GM19452 (cell line): ENCODE data around the gene ANO4.
A peak's percentile ranks its signal among the peaks of the same experiment; 100 is the strongest.
"Not testable (repeated sequence)": the region's sequence is repeated elsewhere in the genome, so short reads cannot be mapped to it uniquely, and the experiment has no call there.

Experiments used
- ATAC-seq: cut with Tn5 transposase; IDR thresholded peaks from one replicate; pipeline ENCODE4 v1.9.1; 2021; ENCODE audit not compliant: unreplicated experiment

ANO4 gene

DNA sequence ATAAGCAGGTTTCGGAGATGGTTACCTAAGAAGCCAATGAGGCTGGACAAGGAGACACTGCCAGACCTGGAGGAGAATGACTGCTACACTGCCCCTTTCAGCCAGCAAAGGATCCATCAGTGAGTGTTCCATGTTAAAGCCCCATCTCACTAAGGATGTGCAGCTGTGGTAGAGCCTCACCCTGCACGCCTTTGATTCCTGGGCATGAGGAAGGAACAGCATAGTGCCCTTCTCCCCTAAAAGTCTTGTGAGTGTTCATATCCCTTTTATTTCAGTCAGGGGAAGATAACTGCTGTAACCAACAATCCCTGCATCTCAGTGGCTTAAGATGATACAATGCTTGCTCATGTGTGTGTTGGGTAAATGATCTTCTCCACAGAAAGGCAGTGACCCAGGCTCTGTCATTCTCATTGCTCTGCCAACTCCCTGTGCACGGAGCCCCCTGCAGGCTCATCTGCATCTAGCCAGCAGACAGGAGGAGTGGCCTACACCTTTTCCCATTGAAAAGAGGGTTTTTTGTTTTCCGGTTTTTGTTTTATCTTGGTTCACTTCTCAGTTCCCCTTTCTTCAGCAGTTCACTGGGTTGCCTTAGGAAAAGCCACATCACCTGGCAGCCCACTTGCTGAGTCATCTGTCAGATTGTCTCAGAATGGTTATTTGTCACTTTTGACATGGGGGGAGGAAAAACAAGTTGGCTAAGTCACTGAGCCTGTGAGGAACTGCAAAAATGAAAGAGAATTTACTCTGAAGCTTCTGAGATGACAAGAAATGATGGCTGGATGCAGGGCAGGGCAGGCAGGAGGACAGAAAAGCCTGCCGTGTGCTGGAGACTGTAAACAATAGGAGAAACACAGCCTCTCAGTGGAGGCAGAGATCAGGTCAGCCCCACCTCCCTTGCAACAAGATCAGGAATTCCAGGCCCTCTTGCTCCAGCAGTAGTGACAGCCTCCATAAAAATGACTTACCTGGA lies 193.3 kb downstream of the ANO4 start:
- peak; percentile 97 for ATAC-seq

DNA sequence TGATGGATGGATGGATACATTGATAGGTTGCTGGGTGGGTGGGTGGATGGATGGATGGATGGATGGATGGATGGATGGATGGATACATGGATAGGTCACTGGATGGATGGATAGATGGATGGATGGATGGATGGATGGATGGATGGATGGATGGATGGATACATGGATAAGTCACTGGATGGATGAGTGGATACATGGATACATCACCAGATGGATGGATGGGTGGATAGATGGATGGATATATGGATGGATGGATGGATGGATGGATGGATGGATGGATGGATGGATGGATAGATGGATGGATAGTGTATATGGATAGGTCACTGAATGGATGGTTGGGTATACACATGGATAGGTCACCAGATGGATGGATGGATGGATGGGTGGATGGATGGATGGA lies 194.9 kb downstream of the ANO4 start:
- not testable (repeated sequence) for ATAC-seq

DNA sequence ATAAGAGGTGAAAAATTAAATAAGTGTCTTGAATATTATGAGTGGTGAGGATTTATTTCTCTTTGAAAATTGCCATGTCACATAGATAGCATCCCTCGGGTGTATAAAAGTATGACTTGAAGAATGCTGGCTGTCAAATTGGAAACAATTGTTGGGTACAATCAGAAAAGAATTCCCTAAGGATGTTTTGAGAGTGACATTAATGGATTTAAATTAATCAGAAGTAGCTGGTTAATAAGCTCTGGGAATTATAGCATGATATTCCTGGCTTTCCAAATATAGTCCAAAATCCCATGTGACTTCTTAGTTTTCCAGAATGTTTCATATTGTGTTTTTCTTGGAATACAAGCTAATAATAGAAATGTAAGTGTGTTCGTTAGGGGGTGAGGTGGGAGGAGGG lies 196.5 kb downstream of the ANO4 start:
- ATAC-seq = no peak

DNA sequence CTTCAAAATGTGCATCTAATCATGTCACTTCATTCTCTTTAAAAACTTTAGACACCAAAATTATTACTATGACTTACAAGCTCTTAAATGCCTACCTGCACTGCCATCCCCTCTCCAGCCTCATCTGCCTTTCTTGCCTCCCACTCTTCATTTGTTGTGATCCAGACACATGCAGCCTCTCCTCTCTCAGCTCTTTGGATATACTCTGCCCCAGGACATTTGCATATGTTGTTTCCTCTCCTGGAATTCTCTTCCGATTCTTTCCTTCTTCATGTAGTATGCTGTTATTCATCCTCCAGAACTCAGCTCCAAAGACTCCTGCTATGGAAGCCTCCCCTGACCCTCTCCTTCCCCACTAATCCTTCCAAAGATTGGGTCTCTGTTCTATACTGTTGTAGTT lies 197.6 kb downstream of the ANO4 start:
- ATAC-seq = no peak

DNA sequence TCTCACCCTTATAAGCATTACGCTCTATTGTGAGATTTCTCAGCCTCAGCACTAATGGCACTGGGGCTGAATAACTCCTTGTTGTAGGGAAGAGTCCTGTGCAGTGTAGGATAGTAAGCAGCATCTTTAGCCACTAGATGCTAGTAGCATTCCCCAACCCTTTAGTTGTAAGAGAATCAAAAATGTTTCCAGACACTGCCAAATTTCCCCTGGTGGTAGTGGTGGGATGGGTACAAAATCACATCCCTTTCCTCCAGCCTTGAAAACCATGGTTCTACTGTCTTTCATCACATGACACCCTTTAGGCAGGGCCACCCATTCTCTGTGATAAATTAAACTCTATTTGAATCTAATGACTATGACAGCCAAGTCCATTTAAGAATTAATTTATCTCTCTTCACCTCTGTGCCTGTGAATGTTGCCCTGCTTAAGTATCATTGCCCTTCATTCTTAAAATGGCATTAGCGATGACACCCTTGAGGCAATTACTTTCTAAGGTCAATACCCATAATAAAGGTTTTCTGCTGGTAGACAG lies 199.4 kb downstream of the ANO4 start:
- ATAC-seq = no peak

DNA sequence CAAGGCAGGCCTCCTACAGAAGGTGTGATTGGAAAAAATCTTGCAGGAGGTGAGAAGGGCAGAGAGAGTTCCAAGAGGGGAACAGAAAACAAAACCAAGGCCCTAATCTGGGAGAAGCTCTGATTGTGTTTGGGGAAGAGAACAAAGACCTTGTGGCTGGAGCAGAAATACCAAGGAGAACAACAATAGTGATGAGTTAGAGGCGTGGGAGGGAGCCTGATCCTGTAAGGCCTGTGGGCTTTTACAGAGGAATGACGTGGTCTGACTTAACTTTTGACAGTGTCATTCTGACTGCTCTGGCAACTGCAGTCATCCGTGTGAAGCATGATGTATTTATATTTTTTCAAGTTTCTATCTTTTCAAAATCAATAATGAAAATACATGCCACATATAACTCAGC lies 200.6 kb downstream of the ANO4 start:
- ATAC-seq = no peak

DNA sequence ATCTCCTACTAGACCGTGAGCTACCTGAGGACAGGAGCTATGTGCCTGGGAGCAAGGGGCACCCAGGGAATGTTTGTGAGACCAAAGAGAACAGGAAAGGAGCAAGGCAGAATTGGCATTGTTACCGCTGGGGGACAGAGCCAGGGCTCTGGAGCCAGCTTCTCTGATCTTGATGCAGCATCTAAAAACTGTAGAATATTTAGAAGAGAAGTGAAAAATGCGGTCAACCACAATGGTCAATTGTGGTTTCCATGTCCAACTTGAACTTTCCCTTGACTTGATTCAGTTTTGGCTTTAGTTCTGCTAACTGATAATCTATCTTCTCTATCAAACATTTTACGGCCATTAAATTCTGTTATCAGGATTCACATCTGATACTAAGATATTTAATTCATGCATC lies 201.2 kb downstream of the ANO4 start:
- peak; percentile 78 for ATAC-seq

DNA sequence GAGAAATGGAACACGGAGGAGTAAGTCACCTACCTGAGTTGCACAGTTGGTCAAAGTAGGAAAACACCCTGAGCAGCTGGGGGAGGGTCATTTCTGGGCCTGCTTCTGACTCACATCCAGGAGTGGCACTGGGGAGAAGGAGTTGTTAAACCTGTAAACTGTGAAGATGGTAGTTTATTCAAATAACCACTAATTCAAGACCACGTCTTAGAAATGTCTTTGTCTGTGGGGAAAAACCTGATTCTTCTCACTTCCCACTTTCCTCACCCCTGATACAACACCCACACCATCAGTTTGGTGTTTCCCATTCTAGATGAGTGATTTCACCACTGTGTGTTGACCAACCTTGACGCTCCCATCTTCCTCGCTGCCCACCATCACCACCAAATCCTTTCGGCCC lies 207.1 kb downstream of the ANO4 start:
- no peak for ATAC-seq

DNA sequence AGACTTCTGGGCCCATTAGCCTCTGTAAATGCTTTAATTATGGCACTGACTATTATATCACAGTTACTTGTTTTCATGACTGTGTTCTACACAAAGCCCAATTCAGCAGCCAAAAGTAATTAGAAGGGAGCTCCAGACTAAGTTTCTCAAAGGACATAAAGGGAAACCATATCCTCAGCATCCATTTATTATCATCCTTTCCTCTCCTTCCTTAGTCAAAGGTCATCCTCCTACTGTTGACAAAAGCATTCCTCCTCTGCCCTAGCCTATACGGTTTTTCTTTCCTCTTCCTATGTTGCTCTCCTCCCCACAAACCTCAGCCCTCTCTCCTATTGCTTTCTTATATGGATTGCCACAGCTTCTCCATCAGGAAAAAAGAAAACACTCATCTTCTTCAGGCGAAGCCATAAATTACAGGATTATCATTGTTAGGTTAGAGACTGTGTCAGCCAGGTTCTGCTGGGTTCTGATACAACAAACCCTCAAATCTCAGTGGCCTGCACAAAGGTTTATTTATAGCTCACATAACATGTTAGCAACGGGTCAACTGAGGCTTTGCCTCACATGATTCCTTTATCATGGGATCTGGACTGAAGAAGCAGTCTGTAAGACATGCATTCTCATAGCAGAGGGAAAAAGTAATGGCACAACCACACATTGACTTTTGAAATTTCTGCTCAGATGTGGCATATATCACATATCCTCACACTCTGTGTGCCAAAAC lies 208.3 kb downstream of the ANO4 start:
- no peak for ATAC-seq

DNA sequence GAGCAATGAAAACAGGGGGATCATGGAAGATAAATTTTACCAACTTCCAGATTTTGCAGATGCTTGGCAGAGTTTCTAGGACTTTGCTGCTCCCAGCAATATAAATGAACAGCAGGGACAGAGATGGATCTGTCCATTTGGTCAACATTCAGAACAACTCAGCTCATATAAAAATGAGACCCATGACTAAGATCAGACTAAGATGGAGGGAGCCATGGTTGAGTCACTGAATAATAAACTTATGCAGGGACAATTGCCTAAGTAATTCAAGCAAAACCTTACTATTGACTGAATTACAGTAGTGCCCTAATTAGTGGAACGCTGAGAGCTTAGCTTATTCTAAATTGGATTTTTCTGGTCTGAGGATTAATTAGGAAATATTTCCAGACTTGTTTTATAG lies 210.3 kb downstream of the ANO4 start:
- ATAC-seq = no peak

DNA sequence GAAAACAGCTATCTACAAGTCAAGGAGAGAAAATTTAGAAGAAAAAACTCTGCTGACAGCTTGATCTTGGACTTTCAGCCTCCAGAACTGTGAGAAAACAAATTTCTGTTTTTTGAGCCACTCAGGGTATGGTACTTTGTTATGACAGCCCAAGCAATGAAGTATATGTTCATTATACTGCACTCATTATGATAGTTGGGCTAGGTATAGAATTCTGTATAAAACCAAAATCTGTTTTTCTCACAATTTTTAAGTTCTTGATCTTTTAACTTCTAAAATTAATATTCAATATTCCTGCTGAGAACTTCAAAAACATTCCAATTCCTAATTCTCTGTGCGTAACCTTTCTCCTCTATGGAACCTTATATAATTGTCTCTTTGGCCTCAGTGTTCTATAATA lies 214.7 kb downstream of the ANO4 start:
- ATAC-seq = no peak

DNA sequence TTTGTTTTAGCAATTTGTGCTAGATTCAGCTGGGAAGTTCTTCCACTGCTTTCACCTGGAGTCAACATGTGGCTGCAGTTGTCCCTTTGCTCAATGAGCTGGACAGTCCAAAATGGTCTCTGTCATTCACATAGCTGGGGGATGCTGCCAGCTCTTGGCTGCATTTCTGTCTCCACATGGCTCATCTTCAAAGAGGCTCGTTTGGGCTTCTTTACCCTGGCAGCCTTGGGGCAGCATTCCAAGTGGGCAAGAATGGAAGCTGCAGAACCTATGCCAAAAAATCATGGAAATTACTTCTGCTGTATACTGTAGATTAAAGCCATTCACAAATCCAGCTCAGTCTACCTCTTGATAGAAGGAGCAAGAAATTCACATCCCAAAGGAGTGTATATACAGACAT lies 216.3 kb downstream of the ANO4 start:
- no peak for ATAC-seq

DNA sequence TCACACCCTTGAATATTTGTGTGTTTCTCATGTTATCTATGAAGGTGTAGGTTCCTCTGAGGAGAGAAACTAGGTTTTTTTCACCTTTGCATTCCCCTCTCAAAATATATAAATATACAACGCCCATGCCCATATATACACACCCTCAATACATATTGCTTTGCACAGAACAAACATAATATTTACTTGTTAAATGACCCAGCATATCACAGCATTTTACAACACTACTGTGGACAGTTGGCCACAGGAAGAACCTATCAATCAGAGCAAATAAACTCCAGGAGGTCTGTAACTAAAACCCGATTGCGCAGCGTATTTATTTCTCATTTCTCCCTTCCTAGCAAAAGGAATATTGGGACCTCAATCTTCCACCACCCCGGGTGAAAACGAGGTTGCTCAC lies 219.4 kb downstream of the ANO4 start:
- ATAC-seq = no peak

DNA sequence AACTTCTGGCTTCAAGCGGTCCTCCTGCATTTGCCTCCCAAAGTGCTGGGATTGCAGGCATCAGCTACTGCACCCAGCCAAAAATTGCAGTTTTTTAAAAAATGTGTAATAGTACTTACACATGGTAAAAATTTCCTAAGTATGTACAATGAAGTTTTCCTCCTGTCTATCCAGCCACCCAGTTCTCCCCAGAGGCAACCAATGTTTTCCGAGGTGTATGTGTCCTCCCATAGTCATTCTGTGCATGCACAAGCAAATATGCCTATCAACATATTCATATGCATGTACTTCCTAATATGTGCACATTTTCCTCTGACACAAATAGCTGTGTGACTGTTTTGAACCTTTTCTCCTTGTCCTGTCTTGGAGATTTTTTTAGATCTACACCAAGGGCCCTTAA lies 220.5 kb downstream of the ANO4 start:
- no peak for ATAC-seq

DNA sequence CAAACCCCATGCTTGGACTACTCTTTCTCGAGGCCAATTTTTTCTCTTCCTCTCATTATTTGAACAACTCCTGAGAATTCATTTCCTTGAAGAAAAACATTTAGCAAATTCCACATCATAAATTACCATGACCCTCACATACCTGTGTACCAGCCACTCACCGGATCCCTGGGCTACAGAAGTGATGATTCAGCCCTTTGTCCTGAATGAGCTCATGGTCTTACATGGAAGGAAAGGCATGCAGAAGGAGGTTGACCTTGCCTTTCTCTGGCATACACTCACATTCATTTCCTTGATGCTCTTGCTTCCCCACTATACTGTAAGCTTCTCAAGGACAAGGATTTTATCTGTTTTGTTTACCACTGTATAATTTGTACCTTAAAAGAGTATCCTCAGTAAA lies 224.0 kb downstream of the ANO4 start:
- ATAC-seq = no peak

DNA sequence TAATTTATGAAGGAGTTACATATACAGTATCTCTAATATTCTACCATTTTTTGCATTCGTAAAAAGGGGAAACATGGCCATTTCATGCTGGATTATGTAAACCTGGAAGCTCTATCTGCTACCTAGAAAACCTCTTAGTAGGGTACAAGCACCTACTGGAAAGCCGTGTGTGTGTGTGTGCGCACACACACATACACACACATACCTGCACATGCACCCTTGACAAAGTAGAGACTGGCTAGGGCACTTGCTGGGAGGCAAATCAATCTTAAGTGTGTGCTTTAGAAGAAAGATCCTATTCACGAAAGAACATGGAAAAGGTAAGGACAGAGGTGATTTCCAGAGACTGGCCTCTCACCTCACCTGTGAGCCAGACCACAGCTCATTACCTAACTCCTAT lies 224.6 kb downstream of the ANO4 start:
- ATAC-seq = no peak

DNA sequence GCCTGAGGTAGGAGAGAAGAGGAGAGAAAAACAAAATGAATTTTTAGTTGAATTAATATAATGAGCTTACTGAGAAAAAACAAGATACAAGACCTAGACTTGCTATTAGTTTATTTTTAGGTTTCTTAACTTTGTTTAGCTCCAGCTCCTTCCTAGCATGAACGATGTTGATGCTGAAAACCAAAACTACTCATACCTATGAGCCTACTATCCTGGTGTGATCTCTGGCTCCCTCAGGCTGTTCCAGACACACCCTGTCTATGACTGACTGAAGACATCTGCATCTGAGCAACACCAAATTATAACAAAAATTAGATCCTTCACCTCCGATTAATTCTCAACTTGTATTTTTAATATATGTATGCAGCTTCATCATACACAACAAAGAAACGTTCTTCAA lies 225.1 kb downstream of the ANO4 start:
- no peak for ATAC-seq

DNA sequence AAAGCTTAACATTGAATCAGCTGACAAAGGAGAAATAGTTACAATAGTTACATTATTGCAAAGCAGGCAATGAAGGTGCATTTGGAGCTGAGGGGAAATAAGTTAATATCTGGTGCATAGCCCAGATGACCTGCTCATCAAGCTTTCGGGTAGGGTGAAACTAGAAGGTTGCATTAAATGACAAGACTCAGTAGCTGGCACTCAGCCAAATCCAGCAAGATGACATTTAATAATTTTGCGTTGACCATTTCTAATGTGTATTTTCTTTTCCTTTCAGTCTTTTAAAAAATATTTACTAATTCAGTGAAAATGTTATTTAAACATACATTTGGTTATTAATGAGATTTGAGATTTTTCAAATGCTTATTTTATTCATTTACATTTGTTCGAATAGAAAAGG lies 226.9 kb downstream of the ANO4 start:
- no peak for ATAC-seq

DNA sequence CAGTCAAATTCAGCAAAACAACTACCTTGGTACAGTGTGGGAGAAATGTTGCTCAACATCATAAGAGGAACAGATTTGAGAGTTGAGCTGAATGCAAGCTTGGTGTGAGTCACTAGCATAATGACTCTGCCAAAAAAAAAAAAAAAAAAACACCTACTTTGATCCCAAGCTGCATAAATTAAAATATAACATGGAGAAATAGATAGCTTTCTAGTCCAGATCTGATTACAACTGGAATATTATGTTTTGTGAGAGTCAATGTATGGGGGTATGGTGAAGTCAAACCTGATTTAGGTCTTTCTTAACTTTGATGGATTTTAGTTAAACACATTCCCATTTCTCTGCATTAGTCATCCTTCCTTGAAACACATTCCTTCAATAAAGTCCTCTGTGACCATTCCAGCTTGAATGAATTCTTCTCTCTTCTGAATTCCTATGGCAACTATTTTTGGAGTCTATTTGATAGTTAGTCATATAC lies 227.4 kb downstream of the ANO4 start:
- ATAC-seq = no peak

DNA sequence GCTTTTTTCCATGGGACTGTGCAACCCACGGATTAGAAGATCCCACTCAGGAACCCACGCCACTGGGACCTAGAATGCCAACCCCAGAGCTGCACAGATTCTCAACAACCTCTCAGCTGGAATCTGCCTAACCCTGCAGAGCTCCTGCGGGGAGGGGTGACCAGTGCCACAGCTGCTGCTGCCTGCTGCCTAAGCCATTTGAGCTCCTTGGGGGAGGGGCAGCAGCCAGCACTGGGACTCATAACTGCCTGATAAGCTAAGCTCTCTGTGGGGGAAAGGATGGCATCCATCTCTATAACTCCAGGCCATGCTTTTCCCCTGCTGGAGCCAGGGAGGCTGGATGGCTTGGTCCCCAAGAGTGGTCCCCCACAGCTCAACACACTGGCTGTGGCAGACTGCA lies 232.6 kb downstream of the ANO4 start:
- no peak for ATAC-seq

DNA sequence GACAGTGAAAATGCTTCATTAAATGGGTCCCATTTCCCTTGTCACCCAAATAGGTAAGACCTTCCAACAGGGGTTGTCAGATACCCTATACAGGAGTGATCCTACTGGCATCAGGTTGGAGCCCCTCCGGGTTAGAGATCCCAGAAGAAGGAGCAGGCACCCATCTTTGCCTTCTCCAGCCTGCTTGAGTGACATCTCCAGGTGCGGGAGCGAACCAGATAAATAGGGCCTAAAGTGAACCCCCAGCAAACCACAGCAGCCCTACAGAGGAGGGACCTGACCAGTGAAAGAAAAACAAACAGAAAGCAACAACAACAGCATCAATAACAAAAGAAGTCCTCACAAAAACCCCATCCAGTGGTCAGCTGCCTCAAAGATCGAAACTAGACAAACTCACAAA lies 233.2 kb downstream of the ANO4 start:
- ATAC-seq = no peak

DNA sequence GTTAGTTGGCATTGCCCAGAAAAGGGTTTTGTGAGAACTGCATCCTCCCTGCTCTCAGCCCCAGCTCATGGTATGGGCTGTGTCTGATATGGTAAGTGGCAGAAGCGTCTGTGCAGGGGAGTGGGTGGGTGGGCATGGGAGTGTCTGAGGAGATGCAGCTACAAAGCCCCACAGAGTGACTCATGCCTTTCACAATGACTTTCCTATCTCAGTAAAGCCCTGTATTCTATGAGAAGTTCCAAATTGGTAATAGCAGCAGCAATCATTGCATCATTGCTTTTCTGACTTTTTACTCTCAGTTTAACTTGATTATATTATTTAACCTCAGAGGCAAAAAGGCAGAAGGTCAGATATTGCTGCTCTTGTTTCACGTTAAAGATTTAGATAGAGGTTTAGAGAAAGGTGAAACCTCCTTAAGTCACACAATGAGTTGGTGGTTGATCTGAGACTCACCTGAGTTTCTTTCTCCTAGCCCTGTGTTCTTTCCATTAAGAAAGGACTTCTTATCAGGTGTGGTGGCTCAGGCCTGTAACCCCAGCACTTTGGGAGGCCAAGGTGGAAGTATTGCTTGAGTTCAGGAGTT lies 243.8 kb downstream of the ANO4 start:
- ATAC-seq = peak; percentile 70
